Ovary (tissue), 3 donors: ENCODE data around the gene DOC2B.
"Not testable (repeated sequence)": the region's sequence is repeated elsewhere in the genome, so short reads cannot be mapped to it uniquely, and the experiment has no call there.

Source experiments
- CTCF ChIP-seq, 3 donors: fragments of 450-650 bp in 2 of 3; fragments of 200-600 bp in 1 of 3; IDR thresholded peaks; one replicate each; pipeline versions ENCODE4 v1.5.1 to v1.8.0; 2016 to 2022; ENCODE audit warnings: antibody characterized with exemption in 3 of 3, mild to moderate bottlenecking in 1 of 3
- EP300 ChIP-seq: sonication (generic); formaldehyde crosslinking; IDR thresholded peaks from one replicate; pipeline ENCODE4 v1.6.1; 2017; ENCODE audit warnings: antibody characterized with exemption
- POLR2A ChIP-seq: fragments of 450-650 bp; IDR thresholded peaks from one replicate; pipeline ENCODE4 v1.6.1; 2017; ENCODE audit warnings: antibody characterized with exemption, mild to moderate bottlenecking, moderate library complexity
- donor health status: DM: no; HTN: no; CAD: no.

- TF ChIP-seq CTCF (IDR thresholded peaks at IDR 0.05); POLR2A; EP300: not testable (repeated sequence)
Measured at GRCh38 chr17:201257-201656, 19.8 kb upstream of the DOC2B start.
